ENCODE data around the gene RBMS3. TPM values are rescaled to one million over a fixed set of nuclear protein-coding genes. Genes with fewer than 3 reads are reported as not detected.

RBMS3 gene
- total and polyA plus RNA-seq, 2 of the 8 experiments (the other 6 are each of a cell fraction or from before 2014, with no cell fraction given), result 3.7 to 6.9 TPM

DNA sequence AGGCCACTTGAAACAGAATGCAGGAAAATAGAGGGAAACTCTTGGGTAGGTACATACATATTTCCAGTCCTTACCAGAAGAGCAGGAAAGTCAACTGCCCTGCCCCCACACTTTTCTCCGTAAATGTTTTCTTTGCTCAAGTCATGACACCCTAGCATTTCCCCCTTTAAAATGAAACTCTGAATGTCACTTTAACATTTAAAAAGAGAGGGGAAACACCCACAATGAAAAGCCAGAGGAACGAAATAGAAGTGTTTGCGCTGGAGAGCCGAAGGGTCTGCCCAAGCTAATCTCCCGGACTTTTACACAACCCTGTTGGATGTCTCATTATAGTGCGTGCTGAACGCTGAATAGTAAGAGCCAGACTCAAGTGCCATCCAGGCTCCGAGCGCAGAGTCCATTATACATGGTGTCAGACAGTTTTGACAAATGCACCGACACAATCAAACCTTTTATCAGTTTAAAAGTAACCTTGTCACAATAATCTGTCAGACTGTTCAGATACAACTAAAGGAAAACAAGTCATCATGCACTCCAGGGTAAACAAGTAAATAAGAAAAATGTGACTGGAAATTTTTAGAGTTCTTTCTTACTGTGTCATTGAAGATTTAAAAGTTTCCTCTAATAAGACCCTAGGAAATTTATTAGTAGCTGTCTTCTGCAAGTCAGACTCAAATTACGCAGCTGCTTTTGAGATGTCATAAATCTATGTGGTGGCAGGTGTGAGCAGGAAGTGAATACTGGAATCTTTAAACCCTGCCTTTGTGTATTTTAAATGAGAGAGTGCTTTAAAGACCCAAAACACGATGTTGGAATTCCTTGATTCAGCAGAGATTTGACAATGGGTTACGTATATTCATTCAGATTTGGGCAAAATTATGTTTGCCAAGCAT is 159.8 kb downstream of the RBMS3 start:
- H4K91ac ChIP-seq (replicated peaks; ENCODE audit: insufficient read length, low read length), result no peak overlapping the region
- CTCF ChIA-PET (ENCODE audit: partially characterized antibody), result no interaction called here
- no peak overlapping the region for H2BK5ac ChIP-seq (ENCODE audit: low read depth, low read length)
- peak overlapping the region in 1 of 4 experiments; percentile 43; a peak in 4 of 8 replicates for H3K4me3 ChIP-seq (ENCODE audit: extremely low read depth in 1 of 4, insufficient read depth in 2 of 4, low read depth in 3 of 4, low read length in 4 of 4)
- H4K8ac ChIP-seq (ENCODE audit: extremely low read depth, insufficient read depth, low read length), result peak overlapping the region; percentile 9; the same call in 1 of the 2 replicates
- H3K23ac ChIP-seq (ENCODE audit: insufficient read length), result no peak overlapping the region
- H3K79me1 ChIP-seq (ENCODE audit: low read depth, low read length), result no peaks in the 10 kb centered on the region
- peak overlapping the region; percentile 37 to 55 for H3K4me2 ChIP-seq (ENCODE audit: insufficient read depth in 1 of 2, low read depth in 2 of 2, low read length in 2 of 2)
- no peak overlapping the region for H3K4ac ChIP-seq (replicated peaks; ENCODE audit: insufficient read length, low read depth, low read length)
- 57% methylated on average over 13 of the region's 13 CpGs; no CpG with 5 or more reads in 1 of the 2 experiments for WGBS, 2 experiments (ENCODE audit: extremely low coverage in 1 of 2, insufficient coverage in 1 of 2, insufficient read length in 1 of 2, insufficient replicate concordance in 2 of 2, low coverage in 1 of 2, low lambda C conversion rate in 2 of 2, missing lambda C conversion rate in 1 of 2)
- peaks cover 0 to 16% (median 7%) of the 10 kb centered on the region in 4 experiments; a peak in 3 of 7 replicates for H3K4me1 ChIP-seq (replicated peaks in 1 of 4; ENCODE audit: control insufficient read depth in 3 of 4, insufficient read depth in 4 of 4, low read length in 3 of 4)
- FAIRE-seq (no peak), DNase-seq (ENCODE audit: low read depth in 1 of 2, low spot score in 2 of 2) (no peak)
- H3K9ac ChIP-seq (replicated peaks in 1 of 4; ENCODE audit: extremely low read depth in 1 of 4, low read depth in 3 of 4, low read length in 3 of 4), result no peak overlapping the region
- no peak overlapping the region for H3K27ac ChIP-seq (ENCODE audit: low read depth, low read length)
- H4K20me1 ChIP-seq (replicated peaks in 1 of 2; ENCODE audit: control insufficient read depth in 1 of 2, insufficient read depth in 2 of 2, low read length in 2 of 2), result no peaks in the 10 kb centered on the region
- H3K18ac ChIP-seq (ENCODE audit: extremely low read depth, low read length), result no peak overlapping the region
- H3K79me2 ChIP-seq (ENCODE audit: control insufficient read depth in 1 of 2, insufficient read depth in 2 of 2, low read length in 2 of 2), result no peaks in the 10 kb centered on the region
- no peaks in the 10 kb centered on the region for H3K27me3 ChIP-seq (replicated peaks in 1 of 4; ENCODE audit: control insufficient read depth in 3 of 4, extremely low read depth in 1 of 4, insufficient read depth in 3 of 4, low read length in 3 of 4)
- H2BK120ac ChIP-seq (replicated peaks; ENCODE audit: low read depth, low read length), result no peak overlapping the region
- H4K5ac ChIP-seq (ENCODE audit: insufficient read length, low read depth, low read length), result no peak overlapping the region
- POLR2A ChIA-PET (ENCODE audit: partially characterized antibody), result no interaction called here
- no peak overlapping the region; the same call in 1 of the 2 replicates for H2BK15ac ChIP-seq (ENCODE audit: low read length)
- no peak overlapping the region; the same call in 1 of the 2 replicates for H2BK12ac ChIP-seq (ENCODE audit: low read depth, low read length)
- TF ChIP-seq ASH2L (IDR thresholded peaks at IDR 0.05; ENCODE audit: low read length), result peak; percentile 36
- no peak for TF ChIP-seq EP300 (IDR thresholded peaks at IDR 0.05; ENCODE audit: borderline replicate concordance in 1 of 2, low read depth in 2 of 2, low read length in 2 of 2)
- no peak overlapping the region for H2AFZ ChIP-seq (ENCODE audit: low read length)
- H3K14ac ChIP-seq (ENCODE audit: insufficient read length), result no peak overlapping the region
- no peaks in the 10 kb centered on the region for H3K9me3 ChIP-seq (ENCODE audit: insufficient read depth in 2 of 2, low read depth in 1 of 2, low read length in 1 of 2)
- H3K36me3 ChIP-seq (ENCODE audit: control insufficient read depth in 2 of 4, insufficient read depth in 4 of 4, low read length in 3 of 4), result no peaks in the 10 kb centered on the region
- H3K56ac ChIP-seq (replicated peaks; ENCODE audit: insufficient read length, low read depth, low read length), result no peak overlapping the region
- H3K23me2 ChIP-seq (ENCODE audit: low read depth, low read length), result no peaks in the 10 kb centered on the region
- no peak overlapping the region for H2BK20ac ChIP-seq (ENCODE audit: low read length)
- H2AK5ac ChIP-seq (ENCODE audit: low read depth, low read length), result no peak overlapping the region
